ENCODE results near the gene FOS.

GRCh38 chr14:75244121-75244520 is 34.5 kb upstream of the FOS start:
- TF ChIP-seq CTCF (IDR thresholded peaks at IDR 0.05) (no peak), ZFX (IDR thresholded peaks at IDR 0.05; ENCODE audit: borderline replicate concordance) (no peak)
